ENCODE results near the gene GDI2.

DNA sequence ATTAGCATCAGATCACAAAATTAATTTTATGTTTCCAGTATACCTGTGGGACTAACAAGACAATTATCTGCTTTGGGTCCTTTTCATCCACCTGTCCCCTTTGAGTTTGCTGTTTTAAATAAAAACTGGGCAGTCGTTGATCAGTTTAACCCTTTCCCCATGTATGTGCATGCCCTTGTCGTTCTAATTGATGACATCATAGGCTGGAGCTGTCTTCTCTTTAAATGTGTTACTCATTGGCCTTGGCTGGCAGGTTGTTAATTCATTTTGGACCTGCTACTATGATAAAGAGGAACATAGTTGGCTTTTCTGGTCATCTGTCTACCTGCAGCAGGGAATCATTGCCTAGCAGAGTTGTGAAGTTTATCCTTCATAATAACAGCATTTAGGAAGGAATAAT is 74.8 kb downstream of the GDI2 start:
- TF ChIP-seq POLR2A (IDR thresholded peaks at IDR 0.05), result no peak
- TF ChIP-seq, protein P1, sequence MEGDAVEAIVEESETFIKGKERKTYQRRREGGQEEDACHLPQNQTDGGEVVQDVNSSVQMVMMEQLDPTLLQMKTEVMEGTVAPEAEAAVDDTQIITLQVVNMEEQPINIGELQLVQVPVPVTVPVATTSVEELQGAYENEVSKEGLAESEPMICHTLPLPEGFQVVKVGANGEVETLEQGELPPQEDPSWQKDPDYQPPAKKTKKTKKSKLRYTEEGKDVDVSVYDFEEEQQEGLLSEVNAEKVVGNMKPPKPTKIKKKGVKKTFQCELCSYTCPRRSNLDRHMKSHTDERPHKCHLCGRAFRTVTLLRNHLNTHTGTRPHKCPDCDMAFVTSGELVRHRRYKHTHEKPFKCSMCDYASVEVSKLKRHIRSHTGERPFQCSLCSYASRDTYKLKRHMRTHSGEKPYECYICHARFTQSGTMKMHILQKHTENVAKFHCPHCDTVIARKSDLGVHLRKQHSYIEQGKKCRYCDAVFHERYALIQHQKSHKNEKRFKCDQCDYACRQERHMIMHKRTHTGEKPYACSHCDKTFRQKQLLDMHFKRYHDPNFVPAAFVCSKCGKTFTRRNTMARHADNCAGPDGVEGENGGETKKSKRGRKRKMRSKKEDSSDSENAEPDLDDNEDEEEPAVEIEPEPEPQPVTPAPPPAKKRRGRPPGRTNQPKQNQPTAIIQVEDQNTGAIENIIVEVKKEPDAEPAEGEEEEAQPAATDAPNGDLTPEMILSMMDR (IDR thresholded peaks at IDR 0.05), result no peak

All from uterus (tissue), 2 donors.